ENCODE results near the gene IL20RA. TPM values are rescaled to one million over a fixed set of nuclear protein-coding genes. Genes with fewer than 3 reads are reported as not detected.

IL20RA gene
- total RNA-seq, 3 donors from 2014 or later (not counting 1 experiment from before 2014, with no cell fraction given), result not detected

- no peak for TF ChIP-seq CTCF (IDR thresholded peaks at IDR 0.05)
- intact Hi-C loops (cut with micrococcal nuclease), result no loop called here
- H3K4me3 ChIP-seq (ENCODE audit: low read length), result no peak overlapping the region
- H3K9me3 Mint-ChIP-seq, result no peaks in the 10 kb centered on the region
- H3K4me1 Mint-ChIP-seq, result no peaks in the 10 kb centered on the region
- WGBS (ENCODE audit: insufficient coverage), result 100% methylated on average over 4 of the region's 4 CpGs
- H3K27me3 ChIP-seq (ENCODE audit: control insufficient read depth, insufficient read depth, low read length), result peaks cover 4% of the 10 kb centered on the region
- no peaks in the 10 kb centered on the region for H3K36me3 ChIP-seq (ENCODE audit: control insufficient read depth, insufficient read depth, low read length)
- H3K27me3 Mint-ChIP-seq (ENCODE audit: low read depth in 2 of 2), result peaks cover 24 to 34% of the 10 kb centered on the region in 2 donors
- H3K27ac ChIP-seq (ENCODE audit: low read length), result no peak overlapping the region
- no peaks in the 10 kb centered on the region for H3K9me3 ChIP-seq (ENCODE audit: control insufficient read depth, insufficient read depth, low read length)
- H3K4me3 Mint-ChIP-seq, result no peak overlapping the region
- no peaks in the 10 kb centered on the region for H3K36me3 Mint-ChIP-seq
- H3K27ac Mint-ChIP-seq, result no peak overlapping the region
- no peaks in the 10 kb centered on the region for H3K4me1 ChIP-seq (ENCODE audit: control insufficient read depth, insufficient read depth, low read length)
- DNase-seq (no peak), ATAC-seq (no peak)
Measured at GRCh38 chr6:137084090-137084489, 39.3 kb upstream of the IL20RA start.

DNA sequence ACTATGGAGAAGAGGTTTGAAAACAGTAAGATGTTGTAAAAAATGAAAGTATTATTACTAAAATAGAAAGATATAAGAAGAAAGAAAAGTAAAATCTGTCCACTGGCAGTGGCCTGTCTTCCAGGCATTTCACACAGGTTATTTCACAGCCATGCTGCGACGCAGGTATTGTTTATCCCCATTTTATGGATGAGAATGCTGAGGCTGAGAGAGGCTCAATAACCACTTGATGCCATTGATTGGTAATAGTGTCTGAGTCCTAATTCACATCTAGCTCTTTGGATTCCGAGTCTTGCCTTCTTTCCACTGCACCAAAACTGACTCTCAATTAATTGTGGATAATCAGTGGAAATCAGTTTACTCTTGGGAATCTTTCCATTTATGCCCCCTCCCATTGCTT, 37.2 kb upstream of the IL20RA start:
- Mint-ChIP-seq H3K27ac (no peak overlapping the region), H3K36me3 (no peaks in the 10 kb centered on the region), H3K4me1 (no peaks in the 10 kb centered on the region), H3K9me3 (no peaks in the 10 kb centered on the region), H3K27me3 (ENCODE audit: low read depth in 2 of 2) (peaks cover 28 to 34% of the 10 kb centered on the region in 2 donors), H3K4me3 (no peak overlapping the region)
- Histone ChIP-seq H3K36me3 (ENCODE audit: control insufficient read depth, insufficient read depth, low read length) (no peaks in the 10 kb centered on the region), H3K4me3 (ENCODE audit: low read length) (no peak overlapping the region), H3K27ac (ENCODE audit: low read length) (no peak overlapping the region), H3K9me3 (ENCODE audit: control insufficient read depth, insufficient read depth, low read length) (no peaks in the 10 kb centered on the region), H3K27me3 (ENCODE audit: control insufficient read depth, insufficient read depth, low read length) (peaks cover 4% of the 10 kb centered on the region), H3K4me1 (ENCODE audit: control insufficient read depth, insufficient read depth, low read length) (no peaks in the 10 kb centered on the region)
- intact Hi-C loops (cut with micrococcal nuclease), result no loop called here
- 95% methylated on average over 3 of the region's 3 CpGs for WGBS (ENCODE audit: insufficient coverage)
- TF ChIP-seq CTCF (IDR thresholded peaks at IDR 0.05), result no peak
- ATAC-seq, result no peak
- DNase-seq, result no peak

DNA sequence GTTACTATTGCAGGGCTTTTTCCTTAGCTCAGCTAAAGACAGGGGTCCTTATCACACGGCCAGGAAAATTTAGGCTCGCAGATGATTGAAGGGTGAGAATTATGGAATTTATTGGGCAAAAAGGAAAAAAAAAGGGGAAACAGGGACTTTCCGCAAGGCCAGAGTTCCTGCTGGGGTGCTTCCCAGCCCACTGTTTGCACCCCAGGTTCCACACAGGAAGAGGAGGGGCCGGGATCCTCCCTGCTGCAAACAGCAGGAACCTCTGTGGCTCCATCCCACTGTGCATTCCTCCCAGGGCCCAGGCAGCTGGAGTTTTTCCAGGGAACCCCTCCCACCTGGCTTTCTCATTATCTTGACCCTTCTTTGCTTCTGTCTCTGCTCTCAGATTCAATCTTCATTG, 35.9 kb upstream of the IL20RA start:
- 86% methylated on average over 4 of the region's 4 CpGs for WGBS (ENCODE audit: insufficient coverage)
- Histone ChIP-seq H3K27ac (ENCODE audit: low read length) (no peak overlapping the region), H3K27me3 (ENCODE audit: control insufficient read depth, insufficient read depth, low read length) (peaks cover 4% of the 10 kb centered on the region), H3K9me3 (ENCODE audit: control insufficient read depth, insufficient read depth, low read length) (no peaks in the 10 kb centered on the region), H3K36me3 (ENCODE audit: control insufficient read depth, insufficient read depth, low read length) (no peaks in the 10 kb centered on the region), H3K4me3 (ENCODE audit: low read length) (no peak overlapping the region), H3K4me1 (ENCODE audit: control insufficient read depth, insufficient read depth, low read length) (no peaks in the 10 kb centered on the region)
- no peak for TF ChIP-seq CTCF (IDR thresholded peaks at IDR 0.05)
- H3K4me3 Mint-ChIP-seq, result no peak overlapping the region
- H3K36me3 Mint-ChIP-seq, result no peaks in the 10 kb centered on the region
- ATAC-seq (no peak), DNase-seq (no peak)
- H3K4me1 Mint-ChIP-seq, result no peaks in the 10 kb centered on the region
- H3K27ac Mint-ChIP-seq, result no peak overlapping the region
- H3K9me3 Mint-ChIP-seq, result no peaks in the 10 kb centered on the region
- intact Hi-C loops (cut with micrococcal nuclease), result no loop called here
- H3K27me3 Mint-ChIP-seq (ENCODE audit: low read depth in 2 of 2), result peaks cover 27 to 28% of the 10 kb centered on the region in 2 donors

Data from natural killer cell (primary cell).